CD4-positive, alpha-beta T cell treated with Interleukin-4 for 1 hour (primary cell): Measurements from ENCODE around the gene EPB42.

Source experiments
- DNase-seq, 2 donors: peaks; one replicate each; pipeline ENCODE4 v3.0.0-alpha.2; 2020 to 2022

Gene EPB42

GRCh38 chr15:43220991-43221403 is at the start of gene EPB42:
Gene EPB42 (minus strand): TSS chr15:43221018. CDS start chr15:43220825, 193 bp downstream.
- DNase-seq: no peak

- no peak for DNase-seq
Measured at GRCh38 chr15:43270113-43270665, 49.4 kb upstream of the EPB42 start.

GRCh38 chr15:43268111-43269105 is 47.6 kb upstream of the EPB42 start:
- DNase-seq: no peak

- no peak for DNase-seq
Measured at GRCh38 chr15:43267439-43267838, 46.6 kb upstream of the EPB42 start.

- DNase-seq: no peak
Measured at GRCh38 chr15:43266834-43267233, 46.0 kb upstream of the EPB42 start, which contains the start of gene TGM5. Gene TGM5 (minus strand): TSS chr15:43266928. CDS start chr15:43266849, 79 bp downstream.

GRCh38 chr15:43266386-43266785 is 45.6 kb upstream of the EPB42 start:
- DNase-seq: no peak

- DNase-seq: no peak
Measured at GRCh38 chr15:43260011-43260615, 39.3 kb upstream of the EPB42 start.

- DNase-seq: no peak
Measured at GRCh38 chr15:43258781-43259180, 38.0 kb upstream of the EPB42 start.

GRCh38 chr15:43256341-43256740 is 35.5 kb upstream of the EPB42 start:
- no peak for DNase-seq

GRCh38 chr15:43255376-43255775 is 34.6 kb upstream of the EPB42 start:
- no peak for DNase-seq

GRCh38 chr15:43253431-43254403 is 32.9 kb upstream of the EPB42 start:
- peak; percentile 29 to 61 for DNase-seq

- DNase-seq: no peak
Measured at GRCh38 chr15:43251871-43252250, 31.0 kb upstream of the EPB42 start.

GRCh38 chr15:43251185-43251870 is 30.5 kb upstream of the EPB42 start:
- DNase-seq: no peak

- no peak for DNase-seq
Measured at GRCh38 chr15:43250785-43251184, 30.0 kb upstream of the EPB42 start.

GRCh38 chr15:43249699-43250203 is 28.9 kb upstream of the EPB42 start:
- peak in 1 of 2 donors; percentile 18 for DNase-seq

GRCh38 chr15:43249236-43249635 is 28.4 kb upstream of the EPB42 start:
- no peak for DNase-seq

GRCh38 chr15:43246261-43246774 is 25.5 kb upstream of the EPB42 start:
- no peak for DNase-seq

- DNase-seq: no peak
Measured at GRCh38 chr15:43244092-43244491, 23.3 kb upstream of the EPB42 start.

- DNase-seq: no peak
Measured at GRCh38 chr15:43243020-43243645, 22.3 kb upstream of the EPB42 start.

GRCh38 chr15:43242616-43243015 is 21.8 kb upstream of the EPB42 start:
- DNase-seq: no peak

GRCh38 chr15:43241100-43241499 is 20.3 kb upstream of the EPB42 start:
- no peak for DNase-seq
